ENCODE results near the gene TOP2A.
A peak's percentile ranks its signal among the peaks of the same experiment; 100 is the strongest.
"Not testable (repeated sequence)": the region's sequence is repeated elsewhere in the genome, so short reads cannot be mapped to it uniquely, and the experiment has no call there.

The TOP2A gene

GRCh38 chr17:40377832-40378231, 39.9 kb downstream of the TOP2A start:
- DNase-seq (ENCODE audit: low read depth in 2 of 2): no peak
- no peak for TF ChIP-seq CTCF (IDR thresholded peaks at IDR 0.05; ENCODE audit: low read depth, low read length)
- no peak overlapping the region for H3K4me3 ChIP-seq (replicated peaks in 1 of 2; ENCODE audit: low read depth in 2 of 2, low read length in 2 of 2)

GRCh38 chr17:40376541-40376940, 41.2 kb downstream of the TOP2A start:
- not testable (repeated sequence) for H3K4me3 ChIP-seq (replicated peaks in 1 of 2; ENCODE audit: low read depth in 2 of 2, low read length in 2 of 2); DNase-seq (ENCODE audit: low read depth in 2 of 2)

GRCh38 chr17:40375786-40376185, 41.9 kb downstream of the TOP2A start:
- not testable (repeated sequence) for DNase-seq (ENCODE audit: low read depth in 2 of 2); H3K4me3 ChIP-seq (replicated peaks in 1 of 2; ENCODE audit: low read depth in 2 of 2, low read length in 2 of 2)

- TF ChIP-seq CTCF (IDR thresholded peaks at IDR 0.05; ENCODE audit: low read depth, low read length): no peak
- H3K4me3 ChIP-seq (replicated peaks in 1 of 2; ENCODE audit: low read depth in 2 of 2, low read length in 2 of 2): no peak overlapping the region
- no peak for DNase-seq (ENCODE audit: low read depth in 2 of 2)
Observed at GRCh38 chr17:40374821-40375498, 42.7 kb downstream of the TOP2A start.

- H3K4me3 ChIP-seq (replicated peaks in 1 of 2; ENCODE audit: low read depth in 2 of 2, low read length in 2 of 2): no peak overlapping the region
- no peak for TF ChIP-seq CTCF (IDR thresholded peaks at IDR 0.05; ENCODE audit: low read depth, low read length)
- no peak for DNase-seq (ENCODE audit: low read depth in 2 of 2)
Observed at GRCh38 chr17:40373999-40374398, 43.7 kb downstream of the TOP2A start.

- peak; percentile 83 to 97 for DNase-seq (ENCODE audit: low read depth in 2 of 2)
- H3K4me3 ChIP-seq (replicated peaks in 1 of 2; ENCODE audit: low read depth in 2 of 2, low read length in 2 of 2): no peak overlapping the region
- no peak for TF ChIP-seq CTCF (IDR thresholded peaks at IDR 0.05; ENCODE audit: low read depth, low read length)
Observed at GRCh38 chr17:40373324-40373723, 44.4 kb downstream of the TOP2A start.

GRCh38 chr17:40372644-40373043, 45.1 kb downstream of the TOP2A start:
- peak in 1 of 2 donors; percentile 57 for DNase-seq (ENCODE audit: low read depth in 2 of 2)
- H3K4me3 ChIP-seq (replicated peaks in 1 of 2; ENCODE audit: low read depth in 2 of 2, low read length in 2 of 2): not testable (repeated sequence)

GRCh38 chr17:40372031-40372430, 45.7 kb downstream of the TOP2A start:
- TF ChIP-seq CTCF (IDR thresholded peaks at IDR 0.05; ENCODE audit: low read depth, low read length): no peak
- DNase-seq (ENCODE audit: low read depth in 2 of 2): no peak
- no peak overlapping the region for H3K4me3 ChIP-seq (replicated peaks in 1 of 2; ENCODE audit: low read depth in 2 of 2, low read length in 2 of 2)
